K562 (cell line): ENCODE results near the gene ADAMTSL2. TPM values are rescaled to one million over a fixed set of nuclear protein-coding genes. Genes with fewer than 3 reads are reported as not detected.

ENCODE experiments used
- ATAC-seq: fragments of 200-7000 bp; cut with Tn5 transposase; 3 replicates; pipeline ENCODE4 v1.9.1; 2020; ENCODE audit warnings: moderate library complexity
- BruUV-seq: library from RNA; stranded (reverse); fragments of 400-500 nt; replicated peaks from 2 replicates; lab custom pipeline; 2021; lab: Mats Ljungman, UMichigan
- CTCF ChIA-PET: fragments of 300-600 bp; formaldehyde crosslinking; extraction: SDS; loops from one replicate; lab custom pipeline; 2021; ENCODE audit warnings: low intra/inter-chr PET ratio; lab: Yijun Ruan, JAX
- POLR2A ChIA-PET: fragments of 300-600, 350-650 bp; sonication (Branson Sonifier 250); formaldehyde crosslinking; extraction: SDS; loops from one replicate; lab custom pipeline; 2021; ENCODE audit warnings: antibody characterized with exemption, inconsistent platforms; lab: Yijun Ruan, JAX
- DNase-seq, 4 experiments: peaks; one replicate each; pipeline versions ENCODE4 v3.0.0 to v3.0.0-alpha.2; 2011 to 2018; ENCODE audit warnings: low spot score in 3 of 4, mixed read lengths in 3 of 4; ENCODE audit errors: extremely low read depth in 1 of 4
- FAIRE-seq: peaks from 2 replicates; lab custom pipeline; 2011; peaks lifted over from hg19 to GRCh38; lab: Jason Lieb, UNC
- H2AFZ ChIP-seq: 2 replicates; pipeline ENCODE4 v1.6.0; 2011; ENCODE audit warnings: low read depth, low read length, control low read depth, inconsistent platforms
- H3K27ac ChIP-seq: fragments of 200-600 bp; 3 replicates; pipeline ENCODE4 v1.8.0; 2011; ENCODE audit warnings: low read depth, mild to moderate bottlenecking, control low read depth, inconsistent platforms, low read length, moderate library complexity, mixed read lengths; ENCODE audit errors: extremely low read depth
- H3K27me3 ChIP-seq, 2 experiments: fragments of 300-600 bp in 1 of 2; 2 replicates in 1 of 2; 3 replicates in 1 of 2; pipeline versions ENCODE4 v1.6.0 to v1.8.0; 2011; ENCODE audit warnings: inconsistent platforms in 2 of 2, low read length in 2 of 2, mild to moderate bottlenecking in 1 of 2, mixed read lengths in 1 of 2, moderate library complexity in 1 of 2; ENCODE audit not compliant: control insufficient read depth in 2 of 2, insufficient read depth in 2 of 2
- H3K36me3 ChIP-seq: fragments of 300-600 bp; 3 replicates; pipeline ENCODE4 v1.8.0; 2011; ENCODE audit warnings: mild to moderate bottlenecking, low read length, inconsistent platforms; ENCODE audit not compliant: control insufficient read depth, insufficient read depth
- H3K4me1 ChIP-seq, 2 experiments: fragments of 200-600 bp in 1 of 2; replicated peaks in 1 of 2; 2 replicates in 1 of 2; 3 replicates in 1 of 2; pipeline versions ENCODE4 v1.5.1 to v1.8.0; 2011; ENCODE audit warnings: inconsistent platforms in 2 of 2, low read length in 2 of 2, mild to moderate bottlenecking in 1 of 2, mixed read lengths in 1 of 2, moderate library complexity in 1 of 2; ENCODE audit not compliant: control insufficient read depth in 2 of 2, insufficient read depth in 2 of 2
- H3K4me2 ChIP-seq: 2 replicates; pipeline ENCODE4 v1.6.1; 2011; ENCODE audit warnings: low read length, control low read depth, inconsistent platforms, mixed read lengths; ENCODE audit not compliant: insufficient read depth
- H3K4me3 ChIP-seq: fragments of 200-600 bp; sonication (generic), shearing (Covaris generic); 2 replicates; pipeline ENCODE4 v1.5.1; 2016; ENCODE audit warnings: control low read depth, inconsistent platforms
- H3K79me2 ChIP-seq: fragments of 200-600 bp; 3 replicates; pipeline ENCODE4 v1.8.0; 2011; ENCODE audit warnings: low read length, inconsistent platforms; ENCODE audit not compliant: control insufficient read depth, insufficient read depth
- H3K9ac ChIP-seq, 2 experiments: 2 replicates each; pipeline versions ENCODE4 v1.6.0 to v1.6.1; 2011; ENCODE audit warnings: low read depth in 2 of 2, low read length in 2 of 2, control low read depth in 1 of 2, inconsistent platforms in 1 of 2, mild to moderate bottlenecking in 1 of 2, mixed read lengths in 1 of 2; ENCODE audit not compliant: insufficient read depth in 1 of 2
- H3K9me1 ChIP-seq: one replicate; pipeline ENCODE4 v1.6.0; 2011; ENCODE audit warnings: inconsistent platforms, mild to moderate bottlenecking, low read length, moderate library complexity; ENCODE audit not compliant: control insufficient read depth, insufficient read depth
- H3K9me3 ChIP-seq: replicated peaks from 2 replicates; pipeline ENCODE4 v1.5.1; 2011; ENCODE audit warnings: low read depth, low read length, inconsistent platforms; ENCODE audit not compliant: control insufficient read depth, insufficient read depth
- H4K20me1 ChIP-seq: replicated peaks from 2 replicates; pipeline ENCODE4 v1.6.1; 2011; ENCODE audit warnings: low read length, inconsistent platforms, mixed read lengths; ENCODE audit not compliant: control insufficient read depth, insufficient read depth
- DACH1 ChIP-seq: fragments of 450-650 bp; IDR thresholded peaks from 2 replicates; pipeline ENCODE4 v1.6.1; 2018; ENCODE audit not compliant: partially characterized antibody
- GTF2A2 ChIP-seq: IDR thresholded peaks from 2 replicates; pipeline ENCODE4 v1.6.1; 2016; ENCODE audit warnings: mild to moderate bottlenecking, missing genetic modification characterization, missing compliant biosample characterization
- MBD2 ChIP-seq: sonication (generic); IDR thresholded peaks from 2 replicates; pipeline ENCODE4 v1.6.1; 2016; ENCODE audit warnings: low read depth, borderline replicate concordance
- RBM34 ChIP-seq: fragments of 200-400 bp; formaldehyde crosslinking; IDR thresholded peaks from 2 replicates; pipeline ENCODE4 v1.6.1; 2018; ENCODE audit warnings: low read length, borderline replicate concordance; ENCODE audit not compliant: insufficient read depth
- SAFB ChIP-seq: fragments of 200-400 bp; formaldehyde crosslinking; IDR thresholded peaks from 2 replicates; pipeline ENCODE4 v1.6.1; 2017; ENCODE audit warnings: low read depth, low read length, borderline replicate concordance
- WGBS: fragments of 100-300 bp; shearing (Covaris generic); methylation state at CpG from one replicate; pipeline ENCODE4 v1.1.6; 2016; ENCODE audit warnings: low coverage, mixed read lengths; ENCODE audit not compliant: insufficient coverage; ENCODE audit errors: missing lambda C conversion rate; 5-methylcytosine and 5-hydroxymethylcytosine counted together
- in situ Hi-C: fragments of 300-500 bp; cut with MboI; formaldehyde crosslinking; loops from 4 replicates; pipeline ENCODE4 v1.15.0; 2018; ENCODE audit warnings: inconsistent platforms, mixed read lengths
- intact Hi-C: fragments of 100-400 bp; cut with micrococcal nuclease; formaldehyde crosslinking; loops from 2 replicates; pipeline ENCODE4 v1.14.2; 2022
- polyA plus RNA-seq, 8 experiments: library from polyadenylated mRNA; depleted of rRNA in 4 of 8; stranded (reverse) in 5 of 8; unstranded in 3 of 8; fragments of >200 nt; fragmentation: Nextera tagmentation in 2 of 8; fragmentation: Illumina TruSeq in 1 of 8; extraction: Ambion mirVana in 2 of 8; extraction: Trizol in 1 of 8; gene quantifications; 2 replicates each; pipeline versions ENCODE4 v1.2.1 to v1.2.3, GENCODE V29; 2011 to 2014; ENCODE audit warnings: inconsistent platforms in 1 of 8, missing spikeins in 1 of 8
- total RNA-seq, 7 experiments: library from RNA; depleted of rRNA in 6 of 7; stranded (reverse); fragments of >200 nt in 6 of 7; fragmentation: Illumina TruSeq in 2 of 7; extraction: Trizol in 2 of 7; gene quantifications; 2 replicates each; pipeline versions ENCODE4 v1.2.1 to v1.2.3, GENCODE V29; 2011 to 2021; ENCODE audit warnings: low replicate concordance in 1 of 7
- TF ChIP-seq, protein P1 (sequence below): fragments of 450-650 bp; IDR thresholded peaks from 2 replicates; pipeline ENCODE4 v1.6.1; 2016; ENCODE audit warnings: antibody characterized with exemption
- TF ChIP-seq, protein P2 (sequence below): sonication (generic); formaldehyde crosslinking; IDR thresholded peaks from 2 replicates; pipeline ENCODE4 v1.8.0; 2022; ENCODE audit warnings: missing genetic modification reagents, mild to moderate bottlenecking, borderline replicate concordance
- TF ChIP-seq, protein P3 (sequence below): fragments of 450-650 bp; IDR thresholded peaks from 2 replicates; pipeline ENCODE4 v1.6.1; 2016; ENCODE audit warnings: missing biosample characterization, missing genetic modification characterization
- TF ChIP-seq, protein P4 (sequence below): sonication (generic); formaldehyde crosslinking; IDR thresholded peaks from 2 replicates; pipeline ENCODE4 v1.8.1; 2022; ENCODE audit warnings: missing genetic modification reagents

Gene ADAMTSL2
- total and polyA plus RNA-seq, 9 of the 15 experiments (the other 6 are each of a cell fraction or from before 2014, with no cell fraction given), result 0.04 TPM; not detected in 8

DNA sequence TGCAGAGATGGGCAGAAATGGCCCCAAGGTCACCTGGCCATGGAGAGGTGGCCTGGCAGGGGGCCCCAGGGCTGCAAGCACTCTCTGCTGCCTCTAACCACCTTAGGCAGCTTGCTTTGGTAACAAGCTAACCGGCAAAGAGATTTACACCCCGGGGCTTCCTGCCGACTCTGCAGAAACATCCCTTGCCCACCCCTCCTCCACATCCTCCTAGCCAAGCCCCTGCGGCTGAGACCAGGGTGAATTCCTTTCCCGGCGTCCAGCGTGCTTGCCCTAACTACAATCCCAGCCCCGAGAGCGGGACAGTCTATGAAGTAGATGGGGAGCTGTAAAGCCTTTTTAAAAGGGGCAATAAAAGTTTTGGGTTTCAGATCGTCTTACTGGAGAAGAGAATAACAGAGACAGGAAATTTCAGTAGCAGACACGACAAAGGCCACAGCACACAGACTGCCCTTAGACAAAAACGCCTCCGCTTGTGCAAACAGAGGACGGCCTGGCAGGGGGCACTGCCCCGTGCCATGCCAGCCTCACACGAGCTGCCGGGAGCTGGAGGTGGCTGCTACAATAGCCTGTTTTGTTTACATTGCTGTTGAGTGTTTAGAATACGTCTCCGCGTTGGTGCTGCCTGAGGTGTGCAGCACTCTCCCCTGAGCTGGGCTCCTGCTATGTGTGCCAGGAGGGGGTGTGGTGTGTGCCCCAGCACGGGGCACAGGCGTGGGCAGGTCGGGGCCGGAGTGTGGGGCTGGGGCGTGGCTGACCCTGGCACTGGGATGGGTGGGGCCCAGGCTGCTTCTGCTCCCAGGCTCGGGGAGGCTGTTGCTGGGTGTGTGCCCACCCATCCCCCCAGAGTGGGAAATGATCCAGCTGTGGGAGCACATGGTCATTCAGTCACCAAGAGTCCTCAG lies 25.1 kb upstream of the ADAMTSL2 start (continued):
- TF ChIP-seq, protein P1, sequence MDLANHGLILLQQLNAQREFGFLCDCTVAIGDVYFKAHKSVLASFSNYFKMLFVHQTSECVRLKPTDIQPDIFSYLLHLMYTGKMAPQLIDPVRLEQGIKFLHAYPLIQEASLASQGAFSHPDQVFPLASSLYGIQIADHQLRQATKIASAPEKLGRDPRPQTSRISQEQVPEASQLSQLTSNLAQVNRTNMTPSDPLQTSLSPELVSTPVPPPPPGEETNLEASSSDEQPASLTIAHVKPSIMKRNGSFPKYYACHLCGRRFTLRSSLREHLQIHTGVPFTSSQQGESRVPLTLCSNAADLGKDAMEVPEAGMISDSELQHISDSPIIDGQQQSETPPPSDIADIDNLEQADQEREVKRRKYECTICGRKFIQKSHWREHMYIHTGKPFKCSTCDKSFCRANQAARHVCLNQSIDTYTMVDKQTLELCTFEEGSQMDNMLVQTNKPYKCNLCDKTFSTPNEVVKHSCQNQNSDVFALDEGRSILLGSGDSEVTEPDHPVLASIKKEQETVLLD, result no peak
- TF ChIP-seq MBD2 (no peak), DACH1 (no peak)
- TF ChIP-seq, protein P2, sequence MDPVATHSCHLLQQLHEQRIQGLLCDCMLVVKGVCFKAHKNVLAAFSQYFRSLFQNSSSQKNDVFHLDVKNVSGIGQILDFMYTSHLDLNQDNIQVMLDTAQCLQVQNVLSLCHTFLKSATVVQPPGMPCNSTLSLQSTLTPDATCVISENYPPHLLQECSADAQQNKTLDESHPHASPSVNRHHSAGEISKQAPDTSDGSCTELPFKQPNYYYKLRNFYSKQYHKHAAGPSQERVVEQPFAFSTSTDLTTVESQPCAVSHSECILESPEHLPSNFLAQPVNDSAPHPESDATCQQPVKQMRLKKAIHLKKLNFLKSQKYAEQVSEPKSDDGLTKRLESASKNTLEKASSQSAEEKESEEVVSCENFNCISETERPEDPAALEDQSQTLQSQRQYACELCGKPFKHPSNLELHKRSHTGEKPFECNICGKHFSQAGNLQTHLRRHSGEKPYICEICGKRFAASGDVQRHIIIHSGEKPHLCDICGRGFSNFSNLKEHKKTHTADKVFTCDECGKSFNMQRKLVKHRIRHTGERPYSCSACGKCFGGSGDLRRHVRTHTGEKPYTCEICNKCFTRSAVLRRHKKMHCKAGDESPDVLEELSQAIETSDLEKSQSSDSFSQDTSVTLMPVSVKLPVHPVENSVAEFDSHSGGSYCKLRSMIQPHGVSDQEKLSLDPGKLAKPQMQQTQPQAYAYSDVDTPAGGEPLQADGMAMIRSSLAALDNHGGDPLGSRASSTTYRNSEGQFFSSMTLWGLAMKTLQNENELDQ, result no peak

DNA sequence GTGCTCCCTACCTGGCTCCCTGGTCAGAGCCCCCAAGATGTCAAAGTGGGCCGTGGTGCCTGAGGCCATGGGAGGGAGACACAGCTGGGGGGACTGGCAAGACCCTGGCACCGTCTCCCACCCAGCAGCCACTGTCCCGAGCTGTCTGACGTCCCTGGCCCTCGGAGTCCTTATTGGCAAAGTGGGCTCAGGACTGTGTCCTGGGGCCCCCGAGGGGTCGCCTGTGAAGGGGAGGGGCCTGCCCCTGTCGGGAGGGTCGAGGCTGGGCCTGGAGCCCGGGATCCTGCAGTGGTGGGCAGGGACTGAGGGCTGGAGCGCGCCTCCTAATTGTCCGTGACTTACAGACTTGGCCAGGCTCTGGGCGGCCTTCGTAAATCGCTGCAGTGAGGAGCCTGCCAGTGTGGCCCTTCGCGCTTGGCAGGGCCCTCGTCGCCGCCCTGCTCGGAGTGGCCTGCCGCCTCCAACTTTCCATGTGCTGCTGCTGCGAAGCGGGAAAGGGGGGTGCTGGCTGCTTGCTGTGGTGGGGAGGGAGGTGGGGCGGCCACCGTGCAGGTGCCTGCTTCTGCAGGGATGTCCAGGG lies 23.5 kb upstream of the ADAMTSL2 start:
- CTCF ChIA-PET, result no interaction called here
- peaks cover 13 to 38% of the 10 kb centered on the region in 2 experiments for H3K4me1 ChIP-seq
- WGBS, result 42% methylated on average over 18 of the region's 27 CpGs
- peaks cover 7% of the 10 kb centered on the region; the same call in 1 of the 2 replicates for H3K9me3 ChIP-seq
- no peak for ATAC-seq
- H3K9me1 ChIP-seq, result no peaks in the 10 kb centered on the region
- POLR2A ChIA-PET, result no interaction called here
- no peak overlapping the region for H3K4me2 ChIP-seq
- H3K4me3 ChIP-seq, result no peak overlapping the region
- no peak overlapping the region for H2AFZ ChIP-seq
- in situ Hi-C loops (no loop called here), intact Hi-C loops (no loop called here)
- no peak for FAIRE-seq
- BruUV-seq, result no TSS peak
- H3K79me2 ChIP-seq, result no peaks in the 10 kb centered on the region
- H3K9ac ChIP-seq, result no peak overlapping the region
- H3K27ac ChIP-seq, result no peak overlapping the region
- no peaks in the 10 kb centered on the region; the same call in 2 of the 3 replicates for H3K36me3 ChIP-seq
- H3K27me3 ChIP-seq, result peaks cover 6 to 45% of the 10 kb centered on the region in 2 experiments
- H4K20me1 ChIP-seq, result no peaks in the 10 kb centered on the region; the same call in 1 of the 2 replicates
- no peak for DNase-seq
- TF ChIP-seq, protein P3, sequence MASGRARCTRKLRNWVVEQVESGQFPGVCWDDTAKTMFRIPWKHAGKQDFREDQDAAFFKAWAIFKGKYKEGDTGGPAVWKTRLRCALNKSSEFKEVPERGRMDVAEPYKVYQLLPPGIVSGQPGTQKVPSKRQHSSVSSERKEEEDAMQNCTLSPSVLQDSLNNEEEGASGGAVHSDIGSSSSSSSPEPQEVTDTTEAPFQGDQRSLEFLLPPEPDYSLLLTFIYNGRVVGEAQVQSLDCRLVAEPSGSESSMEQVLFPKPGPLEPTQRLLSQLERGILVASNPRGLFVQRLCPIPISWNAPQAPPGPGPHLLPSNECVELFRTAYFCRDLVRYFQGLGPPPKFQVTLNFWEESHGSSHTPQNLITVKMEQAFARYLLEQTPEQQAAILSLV, result no peak
- no peak for TF ChIP-seq SAFB
- TF ChIP-seq GTF2A2 (tag), result no peak
- TF ChIP-seq, protein P4, sequence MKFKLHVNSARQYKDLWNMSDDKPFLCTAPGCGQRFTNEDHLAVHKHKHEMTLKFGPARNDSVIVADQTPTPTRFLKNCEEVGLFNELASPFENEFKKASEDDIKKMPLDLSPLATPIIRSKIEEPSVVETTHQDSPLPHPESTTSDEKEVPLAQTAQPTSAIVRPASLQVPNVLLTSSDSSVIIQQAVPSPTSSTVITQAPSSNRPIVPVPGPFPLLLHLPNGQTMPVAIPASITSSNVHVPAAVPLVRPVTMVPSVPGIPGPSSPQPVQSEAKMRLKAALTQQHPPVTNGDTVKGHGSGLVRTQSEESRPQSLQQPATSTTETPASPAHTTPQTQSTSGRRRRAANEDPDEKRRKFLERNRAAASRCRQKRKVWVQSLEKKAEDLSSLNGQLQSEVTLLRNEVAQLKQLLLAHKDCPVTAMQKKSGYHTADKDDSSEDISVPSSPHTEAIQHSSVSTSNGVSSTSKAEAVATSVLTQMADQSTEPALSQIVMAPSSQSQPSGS, result no peak
- no peak for TF ChIP-seq RBM34
